Peyer's patch (tissue), 4 donors: Measurements from ENCODE around the gene PLIN4.

Experiments used
- CTCF ChIP-seq, 6 experiments: fragments of 450-650 bp in 4 of 6; fragments of 200-600 bp in 2 of 6; sonication (generic) in 1 of 6; IDR thresholded peaks; one replicate each; pipeline ENCODE4 v1.5.1; 2017 to 2019; ENCODE audit warnings: antibody characterized with exemption in 6 of 6, mild to moderate bottlenecking in 3 of 6, moderate library complexity in 1 of 6
- POLR2A ChIP-seq, 2 donors: fragments of 450-650 bp; IDR thresholded peaks; one replicate each; pipeline ENCODE4 v1.5.1; 2017; ENCODE audit warnings: antibody characterized with exemption in 2 of 2, mild to moderate bottlenecking in 2 of 2, moderate library complexity in 2 of 2

GRCh38 chr19:4517451-4518057 is 732 bp downstream of the PLIN4 start:
- TF ChIP-seq CTCF (IDR thresholded peaks at IDR 0.05) (no peak), POLR2A (IDR thresholded peaks at IDR 0.05) (no peak)
